SK-N-SH (cell line): ENCODE data around the gene SMPDL3B. TPM values are rescaled to one million over a fixed set of nuclear protein-coding genes. Genes with fewer than 3 reads are reported as not detected.

ENCODE experiments used
- CTCF ChIA-PET: fragments of 300-600, 350-600 bp; formaldehyde crosslinking; extraction: SDS; loops from one replicate; lab custom pipeline; 2021; lab: Yijun Ruan, JAX
- POLR2A ChIA-PET: fragments of 350-600 bp; sonication (Branson Sonifier 250); formaldehyde crosslinking; extraction: SDS; loops from one replicate; lab custom pipeline; 2020; ENCODE audit warnings: antibody characterized with exemption, inconsistent platforms; lab: Yijun Ruan, JAX
- DNase-seq: peaks from one replicate; pipeline ENCODE4 v3.0.0; 2012
- H2AFZ ChIP-seq: fragments of 200-600 bp; sonication (generic); 2 replicates; pipeline ENCODE4 v1.8.1; 2016; ENCODE audit warnings: antibody characterized with exemption, mild to moderate bottlenecking, low read depth
- H3F3A ChIP-seq: fragments of 200-600 bp; sonication (generic); replicated peaks from 2 replicates; pipeline ENCODE3; 2016; ENCODE audit warnings: antibody characterized with exemption, mild to moderate bottlenecking; ENCODE audit not compliant: insufficient read depth
- H3K27ac ChIP-seq, 2 experiments: fragments of 200-500 bp in 1 of 2; fragments of 200-600 bp in 1 of 2; sonication (Bioruptor generic) in 1 of 2; sonication (generic), shearing (Covaris generic) in 1 of 2; 2 replicates each; pipeline versions ENCODE4 v1.5.1 to v1.6.1; 2014 to 2016; ENCODE audit warnings: low read depth in 2 of 2, inconsistent platforms in 1 of 2, low read length in 1 of 2, mild to moderate bottlenecking in 1 of 2, mixed read lengths in 1 of 2
- H3K27me3 ChIP-seq: fragments of 200-600 bp; sonication (generic), shearing (Covaris generic); 2 replicates; pipeline ENCODE4 v1.6.1; 2016; ENCODE audit warnings: mixed run types; ENCODE audit not compliant: insufficient read depth
- H3K36me3 ChIP-seq, 2 experiments: fragments of 200-500 bp in 1 of 2; fragments of 200-600 bp in 1 of 2; sonication (Bioruptor generic) in 1 of 2; sonication (generic) in 1 of 2; replicated peaks in 1 of 2; 2 replicates each; pipeline versions ENCODE3 to v1.5.1; 2014 to 2016; ENCODE audit warnings: low read length in 1 of 2, mild to moderate bottlenecking in 1 of 2; ENCODE audit not compliant: insufficient read depth in 2 of 2, control insufficient read depth in 1 of 2
- H3K4me1 ChIP-seq, 2 experiments: fragments of 200-500 bp in 1 of 2; fragments of 200-600 bp in 1 of 2; sonication (Bioruptor generic) in 1 of 2; sonication (generic), shearing (Covaris generic) in 1 of 2; 2 replicates each; pipeline versions ENCODE4 v1.5.1 to v1.6.1; 2014 to 2016; ENCODE audit warnings: low read depth in 1 of 2, low read length in 1 of 2, mixed run types in 1 of 2; ENCODE audit not compliant: insufficient read depth in 2 of 2, control insufficient read depth in 1 of 2
- H3K4me2 ChIP-seq: fragments of 200-600 bp; sonication (generic), shearing (Covaris generic); 2 replicates; pipeline ENCODE4 v1.6.1; 2017; ENCODE audit warnings: mixed run types
- H3K4me3 ChIP-seq, 2 experiments: fragments of 200-500 bp in 1 of 2; fragments of 200-600 bp in 1 of 2; sonication (Bioruptor generic) in 1 of 2; sonication (generic), shearing (Covaris generic) in 1 of 2; 2 replicates each; pipeline versions ENCODE4 v1.5.1 to v1.8.1; 2014 to 2016; ENCODE audit warnings: low read depth in 2 of 2, inconsistent platforms in 1 of 2, low read length in 1 of 2, mild to moderate bottlenecking in 1 of 2, mixed read lengths in 1 of 2, moderate library complexity in 1 of 2
- H3K79me2 ChIP-seq: fragments of 200-600 bp; sonication (generic); 2 replicates; pipeline ENCODE4 v1.8.1; 2017; ENCODE audit warnings: mild to moderate bottlenecking; ENCODE audit not compliant: insufficient read depth
- H3K9ac ChIP-seq: fragments of 200-600 bp; sonication (generic); 2 replicates; pipeline ENCODE4 v1.6.1; 2017; ENCODE audit warnings: mixed run types
- H3K9me2 ChIP-seq: fragments of 200-600 bp; sonication (generic); 2 replicates; pipeline ENCODE4 v1.6.1; 2017; ENCODE audit warnings: mixed run types
- H3K9me3 ChIP-seq: fragments of 200-600 bp; sonication (generic); 2 replicates; pipeline ENCODE4 v1.6.1; 2017; ENCODE audit warnings: mixed run types, mild to moderate bottlenecking, moderate library complexity
- H4K20me1 ChIP-seq: fragments of 200-600 bp; sonication (generic); 2 replicates; pipeline ENCODE4 v1.6.1; 2017; ENCODE audit warnings: mild to moderate bottlenecking, mixed run types; ENCODE audit not compliant: insufficient read depth
- CHD2 ChIP-seq: fragments of 150-350 bp; IDR thresholded peaks from 2 replicates; pipeline ENCODE4 v1.6.1; 2018; ENCODE audit warnings: low read length; ENCODE audit not compliant: partially characterized antibody
- ELF1 ChIP-seq: IDR thresholded peaks from 2 replicates; pipeline ENCODE4 v1.4.0; 2012
- EZH2phosphoT487 ChIP-seq: fragments of 200-600 bp; sonication (generic); IDR thresholded peaks from 2 replicates; pipeline ENCODE4 v1.6.1; 2017; ENCODE audit warnings: low read depth, mixed run types, mild to moderate bottlenecking, antibody characterized with exemption, moderate library complexity, borderline replicate concordance
- FOSL2 ChIP-seq: IDR thresholded peaks from 2 replicates; pipeline ENCODE4 v1.4.0; 2012; ENCODE audit warnings: low read depth, mild to moderate bottlenecking, moderate library complexity, borderline replicate concordance
- GATA2 ChIP-seq: sonication (generic); formaldehyde crosslinking; IDR thresholded peaks from 2 replicates; pipeline ENCODE4 v1.5.0; 2020; ENCODE audit warnings: mild to moderate bottlenecking, missing genetic modification reagents
- MEF2A ChIP-seq: IDR thresholded peaks from 2 replicates; pipeline ENCODE4 v1.4.0; 2012; ENCODE audit warnings: low read depth, borderline replicate concordance
- NFIC ChIP-seq: IDR thresholded peaks from 2 replicates; pipeline ENCODE4 v1.4.0; 2012; ENCODE audit warnings: borderline replicate concordance
- POLR2AphosphoS5 ChIP-seq: IDR thresholded peaks from 2 replicates; pipeline ENCODE4 v1.6.1; 2012; ENCODE audit warnings: low read depth, low read length
- RAD21 ChIP-seq: IDR thresholded peaks from 2 replicates; pipeline ENCODE4 v1.6.1; 2012; ENCODE audit warnings: mild to moderate bottlenecking, low read length
- RCOR1 ChIP-seq: fragments of 150-350 bp; IDR thresholded peaks from 2 replicates; pipeline ENCODE4 v1.6.1; 2017; ENCODE audit warnings: antibody characterized with exemption, low read length
- RFX5 ChIP-seq: IDR thresholded peaks from 2 replicates; pipeline ENCODE4 v1.6.1; 2012; ENCODE audit warnings: mild to moderate bottlenecking, improper control_type of control experiment, low read length
- TAF1 ChIP-seq: IDR thresholded peaks from 2 replicates; pipeline ENCODE4 v1.6.1; 2012; ENCODE audit warnings: low read depth, mild to moderate bottlenecking, low read length, moderate library complexity, borderline replicate concordance
- YY1 ChIP-seq: IDR thresholded peaks from 2 replicates; pipeline ENCODE4 v1.4.0; 2012; ENCODE audit warnings: low read depth, mild to moderate bottlenecking
- WGBS: methylation state at CpG from one replicate; pipeline ENCODE4 v1.1.6; 2017; ENCODE audit warnings: low lambda C conversion rate; 5-methylcytosine and 5-hydroxymethylcytosine counted together
- polyA plus RNA-seq, 3 experiments: library from polyadenylated mRNA; depleted of rRNA; stranded (reverse); fragments of >200 nt; gene quantifications; 2 replicates each; pipeline ENCODE4 v1.2.3, GENCODE V29; 2012
- TF ChIP-seq, protein P1 (sequence below): fragments of 150-350 bp; IDR thresholded peaks from 2 replicates; pipeline ENCODE4 v1.6.1; 2016; ENCODE audit warnings: mild to moderate bottlenecking, low read depth, low read length
- TF ChIP-seq, protein P2 (sequence below): fragments of 150-350 bp; IDR thresholded peaks from 2 replicates; pipeline ENCODE4 v1.6.1; 2017; ENCODE audit warnings: antibody characterized with exemption, low read length, low read depth, borderline replicate concordance
- TF ChIP-seq, protein P3 (sequence below): IDR thresholded peaks from 2 replicates; pipeline ENCODE4 v1.6.1; 2012; ENCODE audit warnings: mild to moderate bottlenecking, low read depth, low read length, moderate library complexity
- TF ChIP-seq, protein P4 (sequence below): IDR thresholded peaks from 2 replicates; pipeline ENCODE4; 2012

SMPDL3B gene
- polyA plus RNA-seq, 1 of the 3 experiments (the other 2 are of a cell fraction) = 0.95 TPM

DNA sequence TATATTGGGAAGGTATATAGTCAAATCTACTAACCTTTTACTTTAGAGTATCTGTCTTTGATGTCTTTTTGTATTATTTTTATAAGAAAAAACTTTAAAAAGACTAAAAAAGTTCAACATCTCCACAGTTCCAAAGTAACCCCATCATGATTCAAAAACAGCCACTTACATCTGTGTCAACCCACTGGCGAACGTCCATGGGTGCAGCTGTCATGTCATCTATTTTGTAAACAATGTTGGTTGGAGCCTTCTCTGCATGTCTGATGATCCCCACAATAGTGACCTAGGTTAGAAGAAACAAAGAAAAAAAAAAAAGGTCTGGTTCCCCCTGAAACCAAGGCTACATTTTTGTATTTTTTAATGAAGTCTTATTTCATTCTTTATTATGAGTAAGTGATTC lies 28.0 kb upstream of the SMPDL3B start:
- TF ChIP-seq CHD2 = no peak
- no peak for TF ChIP-seq ELF1
- no peak for TF ChIP-seq RCOR1
- no peak for TF ChIP-seq GATA2 (CRISPR knock-in tag)
- no peak for TF ChIP-seq FOSL2
- TF ChIP-seq YY1 = no peak
- TF ChIP-seq RFX5 = no peak
- TF ChIP-seq, protein P1, sequence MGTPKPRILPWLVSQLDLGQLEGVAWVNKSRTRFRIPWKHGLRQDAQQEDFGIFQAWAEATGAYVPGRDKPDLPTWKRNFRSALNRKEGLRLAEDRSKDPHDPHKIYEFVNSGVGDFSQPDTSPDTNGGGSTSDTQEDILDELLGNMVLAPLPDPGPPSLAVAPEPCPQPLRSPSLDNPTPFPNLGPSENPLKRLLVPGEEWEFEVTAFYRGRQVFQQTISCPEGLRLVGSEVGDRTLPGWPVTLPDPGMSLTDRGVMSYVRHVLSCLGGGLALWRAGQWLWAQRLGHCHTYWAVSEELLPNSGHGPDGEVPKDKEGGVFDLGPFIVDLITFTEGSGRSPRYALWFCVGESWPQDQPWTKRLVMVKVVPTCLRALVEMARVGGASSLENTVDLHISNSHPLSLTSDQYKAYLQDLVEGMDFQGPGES = no peak
- TF ChIP-seq NFIC = no peak
- no peak for TF ChIP-seq EZH2phosphoT487
- TF ChIP-seq, protein P2, sequence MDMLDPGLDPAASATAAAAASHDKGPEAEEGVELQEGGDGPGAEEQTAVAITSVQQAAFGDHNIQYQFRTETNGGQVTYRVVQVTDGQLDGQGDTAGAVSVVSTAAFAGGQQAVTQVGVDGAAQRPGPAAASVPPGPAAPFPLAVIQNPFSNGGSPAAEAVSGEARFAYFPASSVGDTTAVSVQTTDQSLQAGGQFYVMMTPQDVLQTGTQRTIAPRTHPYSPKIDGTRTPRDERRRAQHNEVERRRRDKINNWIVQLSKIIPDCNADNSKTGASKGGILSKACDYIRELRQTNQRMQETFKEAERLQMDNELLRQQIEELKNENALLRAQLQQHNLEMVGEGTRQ = no peak
- TF ChIP-seq, protein P3, sequence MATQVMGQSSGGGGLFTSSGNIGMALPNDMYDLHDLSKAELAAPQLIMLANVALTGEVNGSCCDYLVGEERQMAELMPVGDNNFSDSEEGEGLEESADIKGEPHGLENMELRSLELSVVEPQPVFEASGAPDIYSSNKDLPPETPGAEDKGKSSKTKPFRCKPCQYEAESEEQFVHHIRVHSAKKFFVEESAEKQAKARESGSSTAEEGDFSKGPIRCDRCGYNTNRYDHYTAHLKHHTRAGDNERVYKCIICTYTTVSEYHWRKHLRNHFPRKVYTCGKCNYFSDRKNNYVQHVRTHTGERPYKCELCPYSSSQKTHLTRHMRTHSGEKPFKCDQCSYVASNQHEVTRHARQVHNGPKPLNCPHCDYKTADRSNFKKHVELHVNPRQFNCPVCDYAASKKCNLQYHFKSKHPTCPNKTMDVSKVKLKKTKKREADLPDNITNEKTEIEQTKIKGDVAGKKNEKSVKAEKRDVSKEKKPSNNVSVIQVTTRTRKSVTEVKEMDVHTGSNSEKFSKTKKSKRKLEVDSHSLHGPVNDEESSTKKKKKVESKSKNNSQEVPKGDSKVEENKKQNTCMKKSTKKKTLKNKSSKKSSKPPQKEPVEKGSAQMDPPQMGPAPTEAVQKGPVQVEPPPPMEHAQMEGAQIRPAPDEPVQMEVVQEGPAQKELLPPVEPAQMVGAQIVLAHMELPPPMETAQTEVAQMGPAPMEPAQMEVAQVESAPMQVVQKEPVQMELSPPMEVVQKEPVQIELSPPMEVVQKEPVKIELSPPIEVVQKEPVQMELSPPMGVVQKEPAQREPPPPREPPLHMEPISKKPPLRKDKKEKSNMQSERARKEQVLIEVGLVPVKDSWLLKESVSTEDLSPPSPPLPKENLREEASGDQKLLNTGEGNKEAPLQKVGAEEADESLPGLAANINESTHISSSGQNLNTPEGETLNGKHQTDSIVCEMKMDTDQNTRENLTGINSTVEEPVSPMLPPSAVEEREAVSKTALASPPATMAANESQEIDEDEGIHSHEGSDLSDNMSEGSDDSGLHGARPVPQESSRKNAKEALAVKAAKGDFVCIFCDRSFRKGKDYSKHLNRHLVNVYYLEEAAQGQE = no peak
- TF ChIP-seq, protein P4, sequence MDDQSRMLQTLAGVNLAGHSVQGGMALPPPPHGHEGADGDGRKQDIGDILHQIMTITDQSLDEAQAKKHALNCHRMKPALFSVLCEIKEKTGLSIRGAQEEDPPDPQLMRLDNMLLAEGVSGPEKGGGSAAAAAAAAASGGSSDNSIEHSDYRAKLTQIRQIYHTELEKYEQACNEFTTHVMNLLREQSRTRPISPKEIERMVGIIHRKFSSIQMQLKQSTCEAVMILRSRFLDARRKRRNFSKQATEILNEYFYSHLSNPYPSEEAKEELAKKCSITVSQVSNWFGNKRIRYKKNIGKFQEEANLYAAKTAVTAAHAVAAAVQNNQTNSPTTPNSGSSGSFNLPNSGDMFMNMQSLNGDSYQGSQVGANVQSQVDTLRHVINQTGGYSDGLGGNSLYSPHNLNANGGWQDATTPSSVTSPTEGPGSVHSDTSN = no peak
- no peak for TF ChIP-seq MEF2A
- no peak for TF ChIP-seq RAD21
- TF ChIP-seq TAF1 = no peak
- no peak for TF ChIP-seq POLR2AphosphoS5
- no peaks in the 10 kb centered on the region for H3K4me1 ChIP-seq
- ChIA-PET CTCF (no interaction called here), POLR2A (no interaction called here)
- no peaks in the 10 kb centered on the region for H3K9me3 ChIP-seq
- H3K9me2 ChIP-seq = no peaks in the 10 kb centered on the region
- DNase-seq = no peak
- WGBS = 92% methylated on average over 2 of the region's 2 CpGs
- H3K9ac ChIP-seq = no peak overlapping the region
- no peaks in the 10 kb centered on the region for H4K20me1 ChIP-seq
- no peak overlapping the region for H3K4me3 ChIP-seq
- H3K4me2 ChIP-seq = no peak overlapping the region
- peaks cover 3% of the 10 kb centered on the region for H3F3A ChIP-seq
- no peak overlapping the region for H2AFZ ChIP-seq
- peaks cover 35 to 54% of the 10 kb centered on the region in 2 experiments for H3K36me3 ChIP-seq
- H3K27ac ChIP-seq = no peak overlapping the region
- H3K27me3 ChIP-seq = no peaks in the 10 kb centered on the region
- peaks cover 10% of the 10 kb centered on the region; the same call in 1 of the 2 replicates for H3K79me2 ChIP-seq
